Gastroesophageal sphincter (tissue), 4 donors: Measurements from ENCODE around the gene AAK1. TPM values are rescaled to one million over a fixed set of nuclear protein-coding genes. Genes with fewer than 3 reads are reported as not detected.
A peak's percentile ranks its signal among the peaks of the same experiment; 100 is the strongest.

Experiments
- ATAC-seq: fragments of 150-250 bp; one replicate; pipeline ENCODE4 v1.9.1; 2016; ENCODE audit warnings: mild to moderate bottlenecking, moderate library complexity
- H3K27ac ChIP-seq, 4 donors: fragments of 200-600 bp; sonication (generic) in 3 of 4; 1 replicate in 3 of 4; 2 replicates in 1 of 4; pipeline ENCODE4 v1.5.1; 2016 to 2019
- H3K27me3 ChIP-seq: fragments of 200-600 bp; sonication (generic); one replicate; pipeline ENCODE4 v1.5.1; 2019
- H3K36me3 ChIP-seq, 2 donors: fragments of 200-600 bp; sonication (generic); one replicate each; pipeline ENCODE4 v1.5.1; 2019; ENCODE audit warnings: control low read depth in 1 of 2
- H3K4me1 ChIP-seq, 3 donors: fragments of 200-600 bp; sonication (generic); 1 replicate in 2 of 3; 2 replicates in 1 of 3; pipeline ENCODE4 v1.5.1; 2016 to 2019; ENCODE audit warnings: control low read depth in 2 of 3
- H3K4me3 ChIP-seq, 2 donors: fragments of 200-600 bp; sonication (generic); one replicate each; pipeline ENCODE4 v1.5.1; 2019; ENCODE audit warnings: mild to moderate bottlenecking in 1 of 2, moderate library complexity in 1 of 2
- H3K9me3 ChIP-seq, 3 donors: fragments of 200-600 bp; sonication (generic); one replicate each; pipeline ENCODE4 v1.5.1; 2017 to 2019; ENCODE audit warnings: control low read depth in 2 of 3
- EP300 ChIP-seq: sonication (generic); formaldehyde crosslinking; IDR thresholded peaks from one replicate; pipeline ENCODE4 v1.6.1; 2017; ENCODE audit warnings: antibody characterized with exemption, mild to moderate bottlenecking
- POLR2A ChIP-seq, 2 donors: fragments of 450-650 bp; IDR thresholded peaks; one replicate each; pipeline ENCODE4 v1.6.1; 2017; ENCODE audit warnings: antibody characterized with exemption in 2 of 2, mild to moderate bottlenecking in 2 of 2, moderate library complexity in 1 of 2
- POLR2AphosphoS5 ChIP-seq: sonication (generic); formaldehyde crosslinking; IDR thresholded peaks from one replicate; pipeline ENCODE4 v1.6.1; 2017; ENCODE audit warnings: antibody characterized with exemption
- WGBS, 2 donors: methylation state at CpG; one replicate each; pipeline ENCODE4 v1.1.5; 2018; ENCODE audit warnings: low coverage in 1 of 2; 5-methylcytosine and 5-hydroxymethylcytosine counted together
- total RNA-seq, 4 donors: library from RNA; depleted of rRNA; stranded (reverse); fragments of >200 nt; gene quantifications; one replicate each; pipeline ENCODE4 v1.1.0, GENCODE V29; 2016
- TF ChIP-seq, protein P1 (sequence below), 4 experiments: fragments of 200-600 bp in 2 of 4; fragments of 450-650 bp in 2 of 4; sonication (generic) in 1 of 4; IDR thresholded peaks; one replicate each; pipeline ENCODE4 v1.5.1; 2017 to 2019; ENCODE audit warnings: antibody characterized with exemption in 4 of 4, mild to moderate bottlenecking in 2 of 4, moderate library complexity in 2 of 4

The AAK1 gene
- total RNA-seq, 4 donors from 2014 or later: 32.3 to 55.9 (median 49.6) TPM

GRCh38 chr2:69641887-69642708, 1.4 kb downstream of the AAK1 start:
- Histone ChIP-seq H3K4me1 (peaks cover 0 to 62% (median 23%) of the 10 kb centered on the region in 3 donors), H3K27ac (peak overlapping the region in 3 of 4 donors; percentile 51 to 95 (median 90)), H3K36me3 (no peaks in the 10 kb centered on the region), H3K4me3 (peak overlapping the region; percentile 76 to 88), H3K9me3 (no peaks in the 10 kb centered on the region), H3K27me3 (no peaks in the 10 kb centered on the region)
- TF ChIP-seq, protein P1, sequence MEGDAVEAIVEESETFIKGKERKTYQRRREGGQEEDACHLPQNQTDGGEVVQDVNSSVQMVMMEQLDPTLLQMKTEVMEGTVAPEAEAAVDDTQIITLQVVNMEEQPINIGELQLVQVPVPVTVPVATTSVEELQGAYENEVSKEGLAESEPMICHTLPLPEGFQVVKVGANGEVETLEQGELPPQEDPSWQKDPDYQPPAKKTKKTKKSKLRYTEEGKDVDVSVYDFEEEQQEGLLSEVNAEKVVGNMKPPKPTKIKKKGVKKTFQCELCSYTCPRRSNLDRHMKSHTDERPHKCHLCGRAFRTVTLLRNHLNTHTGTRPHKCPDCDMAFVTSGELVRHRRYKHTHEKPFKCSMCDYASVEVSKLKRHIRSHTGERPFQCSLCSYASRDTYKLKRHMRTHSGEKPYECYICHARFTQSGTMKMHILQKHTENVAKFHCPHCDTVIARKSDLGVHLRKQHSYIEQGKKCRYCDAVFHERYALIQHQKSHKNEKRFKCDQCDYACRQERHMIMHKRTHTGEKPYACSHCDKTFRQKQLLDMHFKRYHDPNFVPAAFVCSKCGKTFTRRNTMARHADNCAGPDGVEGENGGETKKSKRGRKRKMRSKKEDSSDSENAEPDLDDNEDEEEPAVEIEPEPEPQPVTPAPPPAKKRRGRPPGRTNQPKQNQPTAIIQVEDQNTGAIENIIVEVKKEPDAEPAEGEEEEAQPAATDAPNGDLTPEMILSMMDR (IDR thresholded peaks at IDR 0.05): no peak
- TF ChIP-seq POLR2A (IDR thresholded peaks at IDR 0.05) (no peak), POLR2AphosphoS5 (no peak), EP300 (no peak)
- WGBS, 2 donors: 9 to 12% methylated on average over 12 of the region's 12 CpGs
- ATAC-seq: no peak

GRCh38 chr2:69641471-69641870, 2.1 kb downstream of the AAK1 start:
- no peak for ATAC-seq
- peaks cover 0 to 63% (median 23%) of the 10 kb centered on the region in 3 donors for H3K4me1 ChIP-seq

GRCh38 chr2:69639266-69639665, 4.3 kb downstream of the AAK1 start:
- H3K27me3 ChIP-seq: no peaks in the 10 kb centered on the region
- TF ChIP-seq EP300 (no peak), POLR2AphosphoS5 (no peak), POLR2A (IDR thresholded peaks at IDR 0.05) (no peak)
- TF ChIP-seq, protein P1 (IDR thresholded peaks at IDR 0.05): no peak
- H3K4me3 ChIP-seq: no peak overlapping the region
- no peak overlapping the region for H3K27ac ChIP-seq
- H3K9me3 ChIP-seq: no peaks in the 10 kb centered on the region
- H3K4me1 ChIP-seq: peaks cover 0 to 48% (median 11%) of the 10 kb centered on the region in 3 donors
- no peaks in the 10 kb centered on the region for H3K36me3 ChIP-seq
- no peak for ATAC-seq
- 76% methylated on average over 2 of the region's 2 CpGs; no CpG with 5 or more reads in 1 of the 2 donors for WGBS, 2 donors

More at GRCh38 chr2:69641471-69641870, 2.1 kb downstream of the AAK1 start:
- Histone ChIP-seq H3K36me3 (no peaks in the 10 kb centered on the region), H3K4me3 (peak overlapping the region; percentile 76 to 88), H3K9me3 (no peaks in the 10 kb centered on the region), H3K27ac (peak overlapping the region in 2 of 4 donors; percentile 90 to 95), H3K27me3 (no peaks in the 10 kb centered on the region)
- TF ChIP-seq POLR2AphosphoS5 (no peak), POLR2A (IDR thresholded peaks at IDR 0.05) (no peak), EP300 (no peak)
- TF ChIP-seq, protein P1 (IDR thresholded peaks at IDR 0.05): no peak
- 32 to 35% methylated on average over 2 to 3 of the region's 3 CpGs for WGBS, 2 donors

DNA sequence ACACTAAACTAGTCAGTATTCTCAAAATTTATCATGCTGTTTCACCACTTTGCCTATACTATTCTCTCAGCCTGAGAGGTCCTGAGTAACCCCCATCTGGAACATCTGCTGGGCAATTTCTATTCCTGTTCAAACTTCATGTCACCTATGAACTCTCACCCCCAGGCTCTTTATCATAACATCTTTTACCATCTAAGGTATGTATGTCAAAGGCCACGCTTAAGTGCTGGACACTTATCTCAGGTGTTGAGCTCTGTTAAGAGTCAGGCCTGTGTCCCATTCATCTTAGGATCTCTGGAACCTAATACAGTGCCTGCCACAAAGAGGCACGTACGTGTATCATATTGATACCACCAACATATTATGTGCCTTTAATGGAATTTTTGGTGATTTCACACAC, 4.9 kb downstream of the AAK1 start:
- Histone ChIP-seq H3K4me1 (peaks cover 0 to 48% (median 11%) of the 10 kb centered on the region in 3 donors), H3K36me3 (no peaks in the 10 kb centered on the region), H3K27me3 (no peaks in the 10 kb centered on the region), H3K9me3 (no peaks in the 10 kb centered on the region), H3K27ac (no peak overlapping the region), H3K4me3 (no peak overlapping the region)
- TF ChIP-seq EP300 (no peak), POLR2A (IDR thresholded peaks at IDR 0.05) (no peak), POLR2AphosphoS5 (no peak)
- TF ChIP-seq, protein P1 (IDR thresholded peaks at IDR 0.05): no peak
- ATAC-seq: no peak
- 90 to 95% methylated on average over 3 of the region's 3 CpGs for WGBS, 2 donors

DNA sequence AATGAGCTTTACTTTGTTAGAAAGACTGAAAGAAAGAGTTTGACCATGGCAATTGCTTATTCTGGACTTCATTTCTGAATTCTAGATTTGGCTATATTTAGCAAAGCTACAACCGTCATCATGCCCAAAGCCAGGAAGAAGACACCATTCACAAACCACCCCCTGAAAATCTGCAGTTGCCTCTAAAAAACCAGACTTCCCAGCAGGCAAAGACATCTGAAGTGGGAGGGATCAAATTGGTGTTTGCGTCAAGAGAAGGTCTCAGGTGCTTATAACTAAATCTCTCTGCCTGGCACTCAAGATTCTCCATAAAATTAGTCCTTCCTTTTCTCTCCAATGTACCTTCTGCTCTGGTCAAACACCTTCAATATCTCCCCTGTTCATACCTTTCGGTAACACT, 5.6 kb downstream of the AAK1 start:
- Histone ChIP-seq H3K4me3 (no peak overlapping the region), H3K36me3 (no peaks in the 10 kb centered on the region), H3K27ac (no peak overlapping the region), H3K4me1 (peaks cover 0 to 48% (median 11%) of the 10 kb centered on the region in 3 donors), H3K27me3 (no peaks in the 10 kb centered on the region), H3K9me3 (no peaks in the 10 kb centered on the region)
- no peak for TF ChIP-seq POLR2AphosphoS5
- TF ChIP-seq, protein P1 (IDR thresholded peaks at IDR 0.05): no peak
- no peak for TF ChIP-seq EP300
- no peak for TF ChIP-seq POLR2A (IDR thresholded peaks at IDR 0.05)
- ATAC-seq: no peak
- 73 to 80% methylated on average over 3 of the region's 3 CpGs for WGBS, 2 donors
